CMK (cell line): ENCODE data around the gene RELL1.

Source experiments
- DNase-seq: peaks from one replicate; pipeline ENCODE4 v3.0.0-alpha.2; 2010; ENCODE audit warnings: low read depth

RELL1 gene

GRCh38 chr4:37665333-37666320 is 20.5 kb downstream of the RELL1 start:
- DNase-seq, result no peak

- no peak for DNase-seq
These were observed 21.5 kb downstream of the RELL1 start for GRCh38 chr4:37664696-37665095.

GRCh38 chr4:37663552-37663951 is 22.6 kb downstream of the RELL1 start:
- no peak for DNase-seq

GRCh38 chr4:37662861-37663390 is 23.2 kb downstream of the RELL1 start:
- DNase-seq, result no peak

- DNase-seq, result no peak
These were observed 23.9 kb downstream of the RELL1 start for GRCh38 chr4:37662251-37662650.

DNA sequence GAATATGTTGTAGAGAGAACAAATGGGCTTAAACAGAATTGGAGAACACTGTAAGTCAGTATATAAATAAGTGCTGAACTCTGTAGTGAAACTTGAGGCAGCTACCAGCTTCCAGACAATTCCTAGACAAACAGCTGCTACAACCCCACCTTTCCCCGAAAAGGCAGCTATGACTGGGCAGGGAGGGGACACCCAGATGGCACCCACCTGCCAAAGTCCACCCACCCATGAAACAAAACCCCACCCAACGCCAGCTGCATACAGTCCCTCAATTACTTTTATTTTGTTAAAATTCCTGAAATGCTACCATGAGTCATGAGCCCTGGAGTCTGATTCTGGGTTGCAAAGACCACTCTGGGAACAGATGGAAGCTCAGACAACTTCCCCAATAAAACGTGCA is 24.4 kb downstream of the RELL1 start:
- no peak for DNase-seq

- DNase-seq, result peak; percentile 70
These were observed 26.5 kb downstream of the RELL1 start for GRCh38 chr4:37659696-37660095.

DNA sequence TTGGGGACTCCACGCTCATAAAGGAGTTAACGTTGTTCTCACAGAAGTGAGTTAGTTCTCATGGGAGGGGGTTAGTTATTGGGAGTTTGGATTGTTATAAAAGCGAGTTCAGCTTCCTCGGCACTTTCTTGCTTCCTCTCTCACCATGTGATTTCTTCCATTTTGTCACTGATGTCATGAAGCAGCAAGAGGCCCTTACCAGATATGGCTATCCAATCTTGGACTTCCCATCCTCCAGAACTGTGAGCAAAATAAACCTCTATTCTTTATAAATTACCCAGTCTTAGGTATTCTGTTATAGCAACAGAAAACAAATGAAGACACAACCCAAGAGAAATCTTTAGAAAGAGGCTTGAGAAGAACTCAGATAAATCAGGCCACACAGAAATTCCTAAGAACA is 29.5 kb downstream of the RELL1 start:
- no peak for DNase-seq

- DNase-seq, result no peak
These were observed 32.6 kb downstream of the RELL1 start for GRCh38 chr4:37653601-37654000.

DNA sequence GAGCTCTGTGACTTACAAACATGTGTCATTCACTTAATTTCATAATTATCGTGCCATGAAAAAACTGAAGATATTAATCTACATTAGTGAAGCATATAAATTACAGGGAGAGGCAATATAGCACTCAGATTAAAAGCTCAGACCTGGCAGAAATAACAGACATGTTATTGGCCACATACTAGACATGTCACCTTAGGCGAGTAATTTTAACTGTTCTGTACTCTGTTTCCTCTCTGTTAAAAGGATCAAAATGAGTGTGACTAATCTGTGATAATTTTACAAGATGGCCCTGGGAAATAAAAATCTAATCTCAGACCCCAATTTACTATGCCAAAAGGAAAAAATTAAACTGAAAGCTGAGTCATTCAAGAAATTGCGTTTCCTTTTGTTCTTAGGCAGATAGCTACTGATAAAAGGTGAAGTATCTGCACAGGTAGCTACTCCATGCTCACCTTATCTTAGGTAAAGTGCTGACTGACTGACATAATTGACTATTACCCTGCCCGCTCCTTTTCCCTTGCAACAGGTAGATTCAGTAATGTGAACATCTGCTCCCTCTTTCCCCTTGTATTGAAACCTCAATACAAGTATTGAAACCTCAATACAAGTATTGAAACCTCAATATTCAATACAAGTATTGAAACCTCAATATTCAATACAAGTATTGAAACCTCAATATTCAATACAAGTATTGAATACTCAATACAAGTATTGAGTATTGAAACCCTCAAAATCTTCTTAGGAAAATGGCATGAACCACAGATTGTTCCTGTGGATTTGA is 33.2 kb downstream of the RELL1 start:
- DNase-seq, result no peak

- DNase-seq, result no peak
These were observed 34.3 kb downstream of the RELL1 start for GRCh38 chr4:37651781-37652377.

GRCh38 chr4:37650481-37650880 is 35.7 kb downstream of the RELL1 start:
- no peak for DNase-seq

DNA sequence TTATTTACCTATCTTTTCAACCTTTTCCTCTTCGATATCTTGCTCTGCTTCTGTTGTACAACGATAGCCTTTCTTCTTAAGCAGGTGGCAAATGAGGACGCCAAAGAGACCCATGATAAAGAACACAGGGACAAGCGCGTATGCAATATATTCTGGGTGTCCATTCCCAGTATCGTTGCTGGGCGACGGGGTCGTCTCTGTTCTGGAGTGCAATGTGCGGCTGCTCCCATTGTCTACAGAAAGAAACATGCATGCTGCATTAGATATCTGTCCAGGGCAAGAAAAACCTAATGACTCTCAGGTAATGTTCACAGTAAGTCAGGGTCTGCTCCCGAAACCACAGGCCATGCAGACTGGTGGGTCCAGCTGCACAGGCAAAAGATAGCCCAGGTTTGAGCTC is 36.9 kb downstream of the RELL1 start:
- no peak for DNase-seq

DNA sequence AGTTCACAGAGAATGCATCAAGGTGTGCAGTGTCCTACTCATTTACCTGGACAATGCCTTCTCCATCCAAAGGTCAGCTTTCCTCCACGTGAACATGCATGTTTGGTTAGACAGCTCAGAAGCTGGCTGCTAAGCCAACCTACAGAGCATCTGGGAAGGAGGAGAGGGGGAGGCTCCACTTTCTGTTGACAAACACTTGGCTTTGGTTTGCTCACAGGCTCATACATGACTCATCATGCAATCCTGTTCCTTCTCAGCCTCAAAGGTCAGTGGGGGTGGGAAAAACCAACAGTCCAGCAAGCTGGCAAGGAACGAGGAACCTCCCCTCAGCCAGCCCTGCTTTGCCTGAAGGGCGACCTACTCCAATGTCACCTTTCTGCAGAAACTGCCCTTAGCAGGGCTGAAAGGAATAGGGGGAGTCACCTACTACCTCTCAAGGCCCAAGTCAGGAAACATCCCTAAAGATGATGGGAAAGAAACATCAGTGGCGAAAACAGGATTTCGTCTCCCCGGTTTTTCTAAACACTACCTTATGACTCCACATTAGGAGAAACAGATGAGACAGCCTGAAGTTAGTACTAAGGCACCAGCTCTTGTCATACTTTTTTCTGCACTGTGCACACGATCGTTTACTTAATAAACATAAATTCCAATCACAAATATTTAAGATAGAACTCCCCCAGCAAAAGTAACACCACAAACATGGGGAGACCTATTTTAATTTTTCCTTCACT is 37.9 kb downstream of the RELL1 start:
- DNase-seq, result no peak

DNA sequence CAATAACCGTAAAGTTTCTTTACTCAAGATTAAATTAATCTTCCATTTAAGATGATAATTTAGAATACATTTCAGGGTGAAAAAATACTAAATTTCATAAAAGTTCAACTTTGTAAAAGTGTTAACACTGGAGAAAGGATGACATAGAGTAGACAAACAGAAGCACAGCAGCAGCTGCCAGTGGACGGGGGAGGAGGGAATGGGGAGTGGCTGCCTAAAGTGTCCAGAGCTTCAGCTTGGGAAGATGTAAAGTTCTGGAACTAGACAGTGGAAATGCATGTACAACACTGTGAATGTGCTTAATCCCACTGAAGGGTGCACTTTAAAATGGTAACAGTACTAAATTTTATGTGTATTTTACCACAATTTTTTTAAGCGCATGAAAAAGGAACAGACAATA is 39.9 kb downstream of the RELL1 start:
- no peak for DNase-seq

DNA sequence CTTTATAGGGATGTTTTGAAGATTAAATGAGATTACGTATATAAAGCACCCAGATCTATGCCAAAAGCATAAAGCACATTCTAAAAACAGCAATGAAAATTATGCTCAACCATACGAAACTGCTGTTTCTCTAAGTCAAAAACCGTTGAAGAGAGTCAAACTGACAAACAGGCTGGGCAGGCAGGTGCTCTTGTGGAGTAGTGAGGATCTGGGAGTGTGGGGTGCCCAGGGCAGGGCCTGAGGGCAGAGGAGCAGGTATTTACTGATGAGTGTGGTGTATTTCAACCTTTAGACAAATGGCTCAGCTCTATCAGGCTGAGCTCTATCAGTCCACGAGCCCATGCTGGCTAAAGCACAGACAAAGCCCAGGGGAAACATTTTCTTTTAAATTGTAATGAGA is 40.4 kb downstream of the RELL1 start:
- DNase-seq, result no peak

- no peak for DNase-seq
These were observed 41.2 kb downstream of the RELL1 start for GRCh38 chr4:37644962-37645361.

DNA sequence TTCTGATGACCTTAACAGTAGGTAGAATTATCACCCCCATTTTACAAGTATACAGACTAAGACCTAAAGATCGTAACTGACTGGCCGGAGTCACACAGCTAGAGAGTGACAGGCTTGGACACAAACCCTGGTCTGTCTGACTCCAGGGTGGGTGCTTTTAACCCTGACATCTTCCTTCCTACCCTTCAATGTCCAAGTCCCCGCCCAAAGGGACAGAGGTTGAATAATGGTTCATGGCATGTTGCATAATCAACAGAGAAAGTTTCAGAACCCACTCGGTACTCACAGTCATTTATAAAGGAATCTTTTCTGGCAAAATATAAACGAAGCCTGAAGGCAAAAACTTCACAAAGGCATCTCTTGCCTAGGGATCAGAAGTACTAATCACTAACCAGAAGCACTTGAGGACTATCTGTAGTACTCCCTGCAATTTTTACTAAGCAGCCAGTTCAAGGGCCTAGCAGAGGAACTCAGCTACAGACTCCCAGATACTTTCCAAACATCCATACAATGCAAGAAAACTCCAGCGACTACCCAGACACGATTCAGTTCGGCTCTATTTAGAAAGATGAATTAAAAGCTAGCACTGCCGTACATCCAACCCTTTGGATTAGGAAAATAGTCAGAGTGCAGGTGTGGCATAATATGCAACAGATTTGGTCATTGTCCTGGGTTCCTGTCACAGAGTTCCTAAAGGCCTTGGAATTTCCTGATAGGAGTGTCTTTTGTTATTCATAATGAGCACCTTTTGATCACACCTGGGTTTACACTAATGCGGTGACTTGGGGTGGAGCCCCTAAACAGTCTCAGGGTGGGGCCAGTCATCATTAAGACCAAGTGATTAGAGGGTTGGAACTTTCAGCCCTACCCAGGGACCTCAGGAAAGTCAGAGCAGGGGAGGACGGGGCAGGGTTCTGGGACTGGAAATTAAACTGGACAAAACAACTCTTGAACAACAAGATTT is 44.0 kb downstream of the RELL1 start:
- DNase-seq, result no peak

DNA sequence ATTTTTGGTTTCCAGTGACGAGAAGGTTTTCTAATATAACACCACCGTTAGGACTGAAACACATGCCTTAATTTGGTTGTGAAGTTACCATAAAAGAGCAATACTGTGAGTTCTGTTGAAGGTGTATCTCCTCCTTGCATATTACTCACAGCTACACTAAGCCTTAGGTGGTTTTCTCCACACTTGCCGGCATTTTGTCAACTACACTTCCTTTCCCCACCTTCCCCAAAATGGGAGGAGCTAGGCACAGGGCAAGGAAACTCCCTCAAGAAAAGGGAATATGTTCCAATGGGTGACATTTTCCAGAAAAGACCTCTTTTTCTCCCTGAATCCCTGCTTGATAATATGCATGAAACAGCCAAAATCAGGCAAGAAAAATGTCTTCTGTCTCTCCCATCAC is 44.8 kb downstream of the RELL1 start:
- no peak for DNase-seq

- no peak for DNase-seq
These were observed 46.5 kb downstream of the RELL1 start for GRCh38 chr4:37639551-37640285.
